DOHH2 (cell line): ENCODE data around the gene MPRIP.
"Not testable (repeated sequence)": the region's sequence is repeated elsewhere in the genome, so short reads cannot be mapped to it uniquely, and the experiment has no call there.

ENCODE experiments used
- CTCF ChIP-seq: fragments of 200-600 bp; sonication (generic); IDR thresholded peaks from one replicate; pipeline ENCODE4 v1.5.1; 2014; ENCODE audit warnings: antibody characterized with exemption, mild to moderate bottlenecking, low read depth, low read length; ENCODE audit not compliant: poor library complexity, severe bottlenecking
- EZH2phosphoT487 ChIP-seq: fragments of 200-600 bp; sonication (generic); IDR thresholded peaks from 2 replicates; pipeline ENCODE4 v1.6.1; 2017; ENCODE audit warnings: borderline replicate concordance, mild to moderate bottlenecking, antibody characterized with exemption, low read length, moderate library complexity, mixed read lengths

- TF ChIP-seq EZH2phosphoT487, CTCF: not testable (repeated sequence)
These were observed 33.4 kb upstream of the MPRIP start for GRCh38 chr17:17008621-17009397.
